Skin epidermis (tissue), 12 donors: Measurements from ENCODE around the gene GLMN.
A peak's percentile ranks its signal among the peaks of the same experiment; 100 is the strongest.
"Not testable (repeated sequence)": the region's sequence is repeated elsewhere in the genome, so short reads cannot be mapped to it uniquely, and the experiment has no call there.

ENCODE experiments used
- H3K27ac ChIP-seq, 21 experiments: fragments of 200-600 bp; sonication (generic) in 11 of 21; one replicate each; pipeline ENCODE4 v1.5.0; 2020; ENCODE audit warnings: mild to moderate bottlenecking in 3 of 21, inconsistent platforms in 2 of 21, moderate library complexity in 2 of 21
- H3K4me3 ChIP-seq, 7 experiments: fragments of 200-600 bp; sonication (generic) in 2 of 7; one replicate each; pipeline ENCODE4 v1.5.0; 2020; ENCODE audit warnings: inconsistent platforms in 2 of 7, mild to moderate bottlenecking in 2 of 7, moderate library complexity in 1 of 7

GLMN gene

DNA sequence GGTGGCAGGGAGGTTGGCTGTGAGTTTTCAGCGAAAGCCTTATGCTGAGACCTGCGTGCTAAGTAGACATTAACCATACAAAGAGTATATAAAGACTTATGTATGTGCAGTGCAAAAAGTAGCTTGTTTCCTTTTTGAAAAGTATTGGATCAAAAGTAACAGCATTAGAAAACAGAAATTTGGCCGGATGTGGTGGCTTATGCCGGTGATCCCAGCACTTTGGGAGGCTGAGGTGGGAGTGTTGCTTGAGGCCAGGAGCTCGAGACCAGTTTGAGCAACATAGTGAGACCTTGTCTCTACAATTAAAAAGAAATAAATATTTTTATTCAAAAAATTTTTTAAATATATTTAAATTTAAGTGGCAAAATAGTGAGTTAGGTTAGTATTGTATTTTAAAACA is 2.2 kb upstream of the GLMN start:
- Histone ChIP-seq H3K4me3 (no peak overlapping the region), H3K27ac (no peak overlapping the region)

- peak overlapping the region in 20 of 21 experiments; percentile 82 to 99 (median 94) for H3K27ac ChIP-seq
Measured at GRCh38 chr1:92299477-92300150, 827 bp upstream of the GLMN start.

DNA sequence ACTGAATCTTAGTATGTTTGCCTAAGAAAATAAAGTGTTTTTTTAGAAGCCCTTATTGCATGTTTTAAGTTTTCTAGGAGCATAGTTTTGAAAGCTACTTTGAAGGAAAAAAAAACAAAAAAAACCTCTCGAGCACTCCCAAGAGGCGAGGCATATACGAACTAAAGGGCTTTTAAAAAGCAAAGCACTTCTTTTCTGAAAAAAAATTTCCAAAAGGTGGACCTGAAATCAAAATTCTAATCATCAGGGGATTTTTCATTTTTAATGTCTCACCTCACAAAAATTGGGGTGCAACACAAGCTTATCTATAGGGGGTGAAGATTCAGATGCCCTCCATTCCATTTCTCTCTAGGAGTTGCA is 594 bp downstream of the GLMN start:
- peak overlapping the region in 20 of 21 experiments; percentile 79 to 99 (median 94) for H3K27ac ChIP-seq

More at GRCh38 chr1:92299477-92300150, 827 bp upstream of the GLMN start:
- peak overlapping the region; percentile 49 to 97 (median 84) for H3K4me3 ChIP-seq

GRCh38 chr1:92291372-92291999 is 7.3 kb downstream of the GLMN start:
- no peak overlapping the region for H3K4me3 ChIP-seq

More for the DNA sequence above, 594 bp downstream of the GLMN start:
- peak overlapping the region; percentile 49 to 97 (median 84) for H3K4me3 ChIP-seq

DNA sequence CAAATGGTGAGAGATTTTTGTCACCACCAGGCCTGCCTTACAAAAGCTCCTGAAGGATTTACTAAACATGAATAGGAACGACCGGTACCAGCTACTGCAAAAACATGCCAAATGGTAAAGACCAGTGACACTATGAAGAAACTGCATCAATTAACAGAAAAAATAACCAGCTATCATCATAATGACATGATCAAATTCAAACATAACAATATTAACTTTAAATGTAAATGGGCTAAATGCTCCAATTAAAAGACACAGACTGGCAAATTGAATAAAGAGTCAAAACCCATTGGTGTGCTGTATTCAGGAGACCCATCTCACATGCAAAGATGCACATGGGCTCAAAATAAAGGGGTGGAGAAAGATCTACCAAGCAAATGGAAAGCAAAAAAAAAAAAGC is 17.4 kb downstream of the GLMN start:
- not testable (repeated sequence) for H3K4me3 ChIP-seq, H3K27ac ChIP-seq

More at GRCh38 chr1:92291372-92291999, 7.3 kb downstream of the GLMN start:
- no peak overlapping the region for H3K27ac ChIP-seq

GRCh38 chr1:92279781-92280180 is 19.0 kb downstream of the GLMN start:
- H3K4me3 ChIP-seq, H3K27ac ChIP-seq: not testable (repeated sequence)

- no peak overlapping the region for H3K4me3 ChIP-seq
- no peak overlapping the region for H3K27ac ChIP-seq
Measured at GRCh38 chr1:92277105-92277723, 21.6 kb downstream of the GLMN start.

- Histone ChIP-seq H3K4me3 (no peak overlapping the region), H3K27ac (no peak overlapping the region)
Measured at GRCh38 chr1:92276082-92276481, 22.7 kb downstream of the GLMN start.

- no peak overlapping the region for H3K27ac ChIP-seq
Measured at GRCh38 chr1:92274939-92275338, 23.8 kb downstream of the GLMN start.

DNA sequence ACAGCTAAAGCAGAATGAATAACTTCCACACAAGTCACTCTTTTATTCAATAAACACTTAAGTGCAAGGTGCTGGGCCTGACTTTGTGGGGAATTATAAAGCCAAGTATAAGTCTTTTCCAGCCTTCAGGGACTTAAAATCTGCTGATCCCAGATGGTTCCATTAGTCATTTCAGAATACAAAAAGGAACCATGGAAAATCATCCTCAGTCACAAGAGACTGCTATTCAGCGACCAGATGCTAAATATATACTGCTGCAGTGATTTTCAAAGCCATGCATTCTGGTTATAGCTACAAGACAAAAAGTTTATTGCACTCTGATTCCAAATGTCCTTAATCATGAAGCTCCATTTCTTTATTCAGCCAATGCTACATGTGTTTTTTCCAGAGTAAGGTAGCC is 25.7 kb downstream of the GLMN start:
- no peak overlapping the region for H3K27ac ChIP-seq
- H3K4me3 ChIP-seq, result no peak overlapping the region

More at GRCh38 chr1:92274939-92275338, 23.8 kb downstream of the GLMN start:
- no peak overlapping the region for H3K4me3 ChIP-seq

- Histone ChIP-seq H3K27ac (no peak overlapping the region), H3K4me3 (no peak overlapping the region)
Measured at GRCh38 chr1:92262516-92262915, 36.3 kb downstream of the GLMN start.

DNA sequence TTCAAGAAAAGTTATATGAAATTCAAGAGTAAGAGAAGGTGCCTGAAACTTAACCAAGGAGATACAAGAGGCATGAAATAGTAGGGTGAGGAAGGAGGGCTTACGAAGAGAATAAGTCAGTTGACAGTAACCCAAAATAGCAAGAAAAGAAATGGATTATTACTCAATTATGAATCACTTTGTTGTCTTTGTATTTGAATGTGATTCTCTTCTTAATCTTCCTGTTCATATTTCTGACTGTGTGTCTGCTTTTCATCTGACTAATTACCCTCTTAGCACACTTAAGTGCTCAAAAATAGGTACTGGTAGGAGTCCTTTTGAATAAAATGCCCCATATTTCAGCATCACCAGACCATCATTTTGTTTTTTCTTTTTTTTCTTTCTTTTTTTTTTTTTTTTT is 39.4 kb downstream of the GLMN start:
- Histone ChIP-seq H3K4me3 (no peak overlapping the region), H3K27ac (no peak overlapping the region)

- not testable (repeated sequence) for H3K4me3 ChIP-seq, H3K27ac ChIP-seq
Measured at GRCh38 chr1:92254714-92255113, 44.1 kb downstream of the GLMN start.

- Histone ChIP-seq H3K27ac (no peak overlapping the region), H3K4me3 (no peak overlapping the region)
Measured at GRCh38 chr1:92244376-92244775, 54.4 kb downstream of the GLMN start.

DNA sequence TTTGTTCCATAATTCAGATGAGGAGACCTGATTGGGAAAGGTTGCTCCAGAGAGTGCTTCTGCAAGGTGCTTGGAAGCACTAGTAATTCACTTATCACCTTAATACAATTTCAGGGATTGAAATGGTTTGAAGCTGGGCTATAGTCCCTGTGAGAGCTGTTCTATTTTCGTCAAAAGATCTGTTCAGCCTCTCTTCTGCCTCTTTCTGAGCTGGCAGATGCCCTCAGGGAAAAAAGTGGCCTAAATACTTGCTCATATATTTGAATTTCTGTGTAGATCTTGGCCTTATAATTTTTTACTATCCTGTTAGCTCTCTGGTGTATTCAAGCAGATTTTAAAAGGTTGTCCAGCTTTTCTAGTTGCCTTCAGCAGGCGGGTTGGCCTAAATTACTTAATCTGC is 58.8 kb downstream of the GLMN start:
- no peak overlapping the region for H3K4me3 ChIP-seq

DNA sequence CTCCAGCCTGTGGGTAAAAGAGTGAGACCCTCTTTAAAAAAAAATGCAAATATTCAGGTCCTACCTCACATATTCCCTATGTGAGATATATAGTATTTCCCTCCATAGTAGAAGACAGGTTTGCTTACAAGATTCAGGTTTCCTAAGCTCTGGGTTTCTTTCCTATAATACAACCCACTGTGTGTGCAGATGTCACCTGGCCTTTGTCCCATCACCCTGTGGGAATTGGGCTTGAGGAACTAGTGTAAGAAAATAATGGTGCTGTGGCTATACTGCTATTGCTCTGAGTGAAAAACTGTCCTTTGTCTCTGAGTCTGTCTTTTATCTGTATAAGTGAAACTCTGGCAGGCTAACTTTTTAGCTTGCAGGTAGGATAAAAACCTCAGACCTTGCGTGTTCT is 68.1 kb downstream of the GLMN start:
- no peak overlapping the region for H3K4me3 ChIP-seq
- no peak overlapping the region for H3K27ac ChIP-seq

More for the DNA sequence above, 58.8 kb downstream of the GLMN start:
- no peak overlapping the region for H3K27ac ChIP-seq

- no peak overlapping the region for H3K4me3 ChIP-seq
- no peak overlapping the region for H3K27ac ChIP-seq
Measured at GRCh38 chr1:92228401-92228800, 70.4 kb downstream of the GLMN start.

DNA sequence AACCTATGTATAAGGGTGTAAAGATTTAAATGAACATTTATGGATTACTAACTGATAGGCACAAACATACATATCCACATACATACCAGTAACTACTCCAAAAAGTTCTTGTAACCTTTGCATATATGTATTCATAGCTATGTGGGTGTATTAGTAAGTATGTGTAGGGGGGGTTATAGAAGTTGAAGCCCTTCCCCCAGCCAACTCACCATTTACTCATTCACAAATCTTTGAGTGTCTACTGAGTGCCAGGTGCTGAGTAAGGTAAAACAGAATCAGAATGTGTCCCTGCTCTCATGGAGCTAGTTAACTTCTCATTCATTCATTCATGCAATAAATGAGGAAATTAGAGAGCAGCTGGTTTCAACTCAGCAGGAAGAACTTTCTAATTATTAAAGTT is 79.8 kb downstream of the GLMN start:
- H3K27ac ChIP-seq, result no peak overlapping the region
- H3K4me3 ChIP-seq, result no peak overlapping the region

DNA sequence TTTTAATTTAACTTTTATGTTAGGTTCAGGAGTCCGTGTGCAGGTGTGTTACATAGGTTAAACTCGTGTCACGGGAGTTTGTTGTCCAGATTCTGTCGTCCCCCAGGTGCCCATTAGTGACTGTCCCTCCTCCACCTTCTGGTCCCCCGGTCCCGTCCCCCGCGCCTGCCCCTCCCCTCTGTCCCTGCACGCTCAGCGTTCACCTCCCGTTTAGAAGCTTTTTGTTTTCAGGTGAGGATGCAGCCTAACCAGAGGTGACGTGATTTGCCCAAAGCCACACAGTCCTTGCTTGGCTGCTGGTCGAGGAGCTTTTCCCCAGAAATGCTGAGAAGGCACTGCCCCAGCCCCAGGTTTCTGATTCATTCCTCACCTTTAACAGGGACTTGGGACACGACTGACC is 80.2 kb downstream of the GLMN start:
- Histone ChIP-seq H3K4me3 (no peak overlapping the region), H3K27ac (no peak overlapping the region)

DNA sequence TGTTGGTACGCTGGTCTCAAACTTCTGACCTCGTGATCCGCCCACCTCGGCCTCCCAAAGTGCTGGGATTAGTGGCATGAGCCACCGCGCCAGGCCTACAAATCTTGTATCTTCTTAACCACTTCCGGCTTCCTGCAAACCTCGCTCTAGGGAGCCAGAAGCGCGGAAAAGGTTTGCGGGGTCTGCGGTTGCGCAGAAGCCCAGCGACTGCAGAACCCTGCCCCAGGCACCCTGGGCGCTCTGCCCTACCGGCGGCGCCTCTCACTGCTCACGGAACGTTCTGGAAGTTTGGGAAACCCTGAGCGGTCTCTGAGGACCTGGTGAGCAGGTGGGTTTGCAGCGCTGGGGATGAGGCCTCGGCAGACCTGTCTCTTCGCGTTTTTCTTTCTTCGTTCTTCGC is 81.1 kb downstream of the GLMN start, which contains the start of gene C1orf146:
Gene C1orf146 (plus strand): TSS at position 195 of the 400 bp plus-strand sequence. CDS start 13,506 bp downstream, outside the sequence.
- H3K4me3 ChIP-seq, result no peak within 1 kb of the TSS

GRCh38 chr1:92211166-92211565 is 87.6 kb downstream of the GLMN start:
- Histone ChIP-seq H3K4me3 (no peak overlapping the region), H3K27ac (no peak overlapping the region)

More for the DNA sequence above, 81.1 kb downstream of the GLMN start, which contains the start of gene C1orf146:
- H3K27ac ChIP-seq, result no peak within 1 kb of the TSS
